GM18498 (cell line): ENCODE data around the gene WDR70.
"Not testable (repeated sequence)": the region's sequence is repeated elsewhere in the genome, so short reads cannot be mapped to it uniquely, and the experiment has no call there.

Experiments
- ATAC-seq: cut with Tn5 transposase; IDR thresholded peaks from one replicate; pipeline ENCODE4 v1.9.1; 2021; ENCODE audit warnings: mild to moderate bottlenecking, moderate library complexity; ENCODE audit not compliant: unreplicated experiment

Gene WDR70

DNA sequence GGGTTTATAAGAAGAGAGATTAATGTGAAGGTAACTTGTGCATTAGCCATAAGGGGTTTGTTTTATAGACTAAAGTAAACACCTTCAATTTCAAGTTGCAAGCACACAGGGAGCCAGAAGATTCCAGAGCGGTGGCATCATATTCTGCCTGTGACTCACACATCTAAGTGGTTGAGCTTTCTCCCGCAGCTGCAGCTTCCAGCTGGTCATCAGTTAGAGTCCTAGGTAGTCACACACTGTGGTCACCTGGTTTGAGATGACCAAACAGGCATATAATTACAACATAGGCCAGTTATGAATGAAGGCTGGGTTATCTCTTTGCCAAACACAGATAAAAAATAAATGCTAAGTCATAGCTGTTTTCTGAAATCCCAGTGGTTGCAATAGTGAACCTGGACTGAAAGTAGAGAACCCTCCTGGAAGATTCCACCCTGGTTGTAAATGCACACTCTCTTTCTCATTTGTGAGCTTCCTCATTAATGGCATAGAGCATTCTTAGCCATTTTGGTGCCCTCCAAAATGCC, 289.5 kb downstream of the WDR70 start:
- ATAC-seq, result no peak

GRCh38 chr5:37672118-37672588, 293.0 kb downstream of the WDR70 start:
- peak; percentile 79 for ATAC-seq

DNA sequence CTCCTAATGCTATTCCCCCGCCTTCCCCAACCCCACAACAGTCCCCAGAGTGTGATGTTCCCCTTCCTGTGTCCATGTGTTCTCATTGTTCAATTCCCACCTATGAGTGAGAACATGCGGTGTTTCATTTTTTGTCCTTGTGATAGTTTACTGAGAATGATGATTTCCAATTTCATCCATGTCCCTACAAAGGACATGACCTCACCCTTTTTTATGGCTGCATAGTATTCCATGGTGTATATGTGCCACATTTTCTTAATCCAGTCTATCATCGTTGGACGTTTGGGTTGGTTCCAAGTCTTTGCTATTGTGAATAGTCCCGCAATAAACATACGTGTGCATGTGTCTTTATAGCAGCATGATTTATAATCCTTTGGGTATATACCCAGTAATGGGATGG, 295.2 kb downstream of the WDR70 start:
- ATAC-seq, result not testable (repeated sequence)

DNA sequence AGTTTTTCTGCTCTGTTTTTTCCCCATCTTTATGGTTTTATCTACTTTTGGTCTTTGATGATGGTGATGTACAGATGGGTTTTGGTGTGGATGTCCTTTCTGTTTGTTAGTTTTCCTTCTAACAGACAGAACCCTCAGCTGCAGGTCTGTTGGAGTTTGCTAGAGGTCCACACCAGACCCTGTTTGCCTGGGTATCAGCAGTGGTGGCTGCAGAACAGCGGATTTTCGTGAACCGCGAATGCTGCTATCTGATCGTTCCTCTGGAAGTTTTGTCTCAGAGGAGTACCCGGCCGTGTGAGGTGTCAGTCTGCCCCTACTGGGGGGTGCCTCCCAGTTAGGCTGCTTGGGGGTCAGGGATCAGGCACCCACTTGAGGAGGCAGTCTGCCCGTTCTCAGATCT, 300.2 kb downstream of the WDR70 start:
- not testable (repeated sequence) for ATAC-seq

DNA sequence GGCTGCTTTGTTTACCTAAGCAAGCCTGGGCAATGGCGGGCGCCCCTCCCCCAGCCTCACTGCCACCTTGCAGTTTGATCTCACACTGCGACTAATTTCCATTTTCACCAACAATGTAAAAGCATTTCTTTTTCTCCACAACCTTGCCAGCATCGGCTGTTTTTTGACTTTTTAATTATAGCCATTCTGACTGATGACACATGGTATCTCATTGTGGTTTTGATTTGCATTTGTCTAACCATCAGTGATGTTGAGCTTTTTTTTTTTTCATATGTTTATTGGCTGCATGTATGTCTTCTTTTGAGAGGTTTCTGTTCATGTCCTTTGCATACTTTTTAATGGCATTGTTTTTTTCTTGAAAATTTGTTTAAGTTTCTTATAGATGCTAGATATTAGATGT, 300.8 kb downstream of the WDR70 start:
- ATAC-seq, result not testable (repeated sequence)

- no peak for ATAC-seq
Observed at GRCh38 chr5:37683072-37683471, 304.0 kb downstream of the WDR70 start.

GRCh38 chr5:37685211-37685610, 306.1 kb downstream of the WDR70 start:
- no peak for ATAC-seq

GRCh38 chr5:37685816-37686215, 306.7 kb downstream of the WDR70 start:
- ATAC-seq, result no peak

DNA sequence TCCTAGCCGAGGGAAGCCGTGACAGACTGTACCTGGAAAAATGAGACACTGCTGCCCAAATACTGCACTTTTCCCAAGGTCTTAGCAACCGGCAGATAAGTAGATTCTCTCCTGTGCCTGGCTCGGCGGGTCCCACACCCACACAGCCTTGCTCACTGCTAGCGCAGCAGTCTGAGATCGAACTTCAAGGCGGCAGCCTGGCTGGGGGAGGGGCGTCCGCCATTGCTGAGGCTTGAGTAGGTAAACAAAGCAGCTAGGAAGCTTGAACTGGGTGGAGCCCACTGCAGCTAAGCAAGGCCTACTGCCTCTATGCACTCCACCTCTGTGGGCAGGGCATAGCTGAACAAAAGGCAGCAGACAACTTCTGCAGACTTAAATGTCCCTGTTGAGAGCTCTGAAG, 309.8 kb downstream of the WDR70 start:
- not testable (repeated sequence) for ATAC-seq

- ATAC-seq, result not testable (repeated sequence)
Observed at GRCh38 chr5:37694333-37694732, 315.2 kb downstream of the WDR70 start.

- ATAC-seq, result no peak
Observed at GRCh38 chr5:37694867-37695266, 315.7 kb downstream of the WDR70 start.

DNA sequence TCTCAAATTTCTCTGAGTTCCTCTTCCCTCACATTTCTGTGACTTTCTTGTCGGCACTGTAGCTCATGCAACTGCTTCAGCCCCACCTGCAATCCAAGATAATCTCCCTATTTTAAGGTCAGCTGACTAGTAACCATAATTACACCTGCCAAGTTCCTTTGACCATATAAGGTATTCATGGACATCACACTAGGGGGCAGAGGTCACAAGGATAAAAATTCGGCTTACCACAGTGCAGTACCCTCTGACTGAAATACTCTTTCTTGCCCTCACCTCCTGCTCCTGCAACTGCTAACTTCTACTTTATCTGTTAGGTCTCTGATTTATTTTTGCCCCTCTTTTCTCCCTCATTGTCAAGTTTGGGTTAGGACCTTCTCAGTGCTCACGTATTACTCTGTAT, 316.5 kb downstream of the WDR70 start:
- ATAC-seq, result no peak

DNA sequence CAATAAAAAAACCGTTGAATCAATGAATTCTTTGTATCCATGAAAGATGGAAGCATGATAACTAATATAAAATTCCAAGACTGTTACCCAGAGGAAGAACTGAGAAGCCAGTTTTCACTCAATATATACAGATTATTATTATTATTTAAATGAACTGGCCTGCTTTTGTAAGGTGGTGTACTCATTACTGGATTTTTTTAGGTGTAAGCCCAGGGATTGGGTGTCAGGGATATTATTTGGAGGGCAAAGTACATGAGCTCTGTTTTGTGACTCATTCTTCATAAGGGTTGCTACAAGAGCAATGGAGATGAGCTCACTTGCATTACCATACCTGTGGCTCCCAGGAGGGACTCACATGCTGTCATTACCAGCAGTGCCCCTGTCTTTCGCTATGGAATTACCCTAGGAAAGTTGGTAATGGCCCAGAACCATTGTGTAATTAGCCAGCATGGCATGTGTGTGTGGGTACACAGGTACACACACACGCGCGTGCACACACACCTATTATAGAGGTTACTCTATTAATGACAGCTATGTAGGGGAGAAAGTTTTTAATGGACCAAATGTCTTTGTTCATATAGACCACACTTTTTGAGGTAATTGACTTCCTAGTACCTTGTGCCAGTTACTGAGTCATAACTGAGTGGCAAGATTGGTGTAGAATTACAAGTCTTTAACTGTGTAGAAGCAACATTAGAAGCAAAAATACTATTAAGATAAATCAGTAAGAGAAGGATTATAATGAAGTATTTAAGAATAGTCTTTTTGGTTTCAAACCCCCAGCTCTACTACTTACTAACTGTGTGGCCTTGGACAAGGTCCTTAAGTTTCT, 317.3 kb downstream of the WDR70 start:
- ATAC-seq, result no peak

- ATAC-seq, result no peak
Observed at GRCh38 chr5:37701868-37702267, 322.8 kb downstream of the WDR70 start.

GRCh38 chr5:37703841-37704241, 324.7 kb downstream of the WDR70 start:
- ATAC-seq, result no peak

- ATAC-seq, result no peak
Observed at GRCh38 chr5:37704406-37704805, 325.3 kb downstream of the WDR70 start.

- no peak for ATAC-seq
Observed at GRCh38 chr5:37709020-37709419, 329.9 kb downstream of the WDR70 start.

GRCh38 chr5:37710965-37711364, 331.8 kb downstream of the WDR70 start:
- no peak for ATAC-seq

GRCh38 chr5:37712750-37713149, 333.6 kb downstream of the WDR70 start:
- no peak for ATAC-seq

GRCh38 chr5:37714756-37715155, 335.6 kb downstream of the WDR70 start:
- ATAC-seq, result no peak

DNA sequence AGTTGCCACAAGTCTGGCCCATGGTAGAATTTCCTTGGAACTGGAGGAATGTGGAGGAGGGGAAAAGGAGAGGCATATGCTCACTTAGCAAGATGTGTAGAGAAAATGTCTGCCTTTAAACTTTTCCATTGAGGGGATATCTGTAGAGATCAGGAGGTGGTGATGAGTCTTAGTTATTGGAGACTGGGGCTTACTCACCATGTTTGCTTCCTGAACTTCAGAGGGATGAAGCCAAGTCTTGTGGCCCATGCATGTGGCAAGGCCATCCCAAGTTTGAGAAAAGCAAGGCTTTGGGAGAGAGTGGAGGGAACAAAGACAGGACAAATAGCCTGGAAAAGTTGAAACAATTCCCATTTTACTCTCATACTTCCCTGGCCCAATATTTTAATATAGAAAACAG, 336.2 kb downstream of the WDR70 start:
- ATAC-seq, result no peak

GRCh38 chr5:37715992-37716391, 336.9 kb downstream of the WDR70 start:
- ATAC-seq, result no peak

- no peak for ATAC-seq
Observed at GRCh38 chr5:37716405-37716804, 337.3 kb downstream of the WDR70 start.
